ENCODE data around the gene MYEOV. TPM values are rescaled to one million over a fixed set of nuclear protein-coding genes. Genes with fewer than 3 reads are reported as not detected.

Gene MYEOV
- total RNA-seq, 1 donor from 2014 or later = not detected

GRCh38 chr11:69326622-69327219 is 32.8 kb downstream of the MYEOV start:
- no peak for DNase-seq (ENCODE audit: low spot score)

GRCh38 chr11:69327741-69328191 is 33.8 kb downstream of the MYEOV start:
- no peak overlapping the region for H3K4me3 Mint-ChIP-seq (ENCODE audit: unreplicated experiment)
- H3K9me3 Mint-ChIP-seq (ENCODE audit: unreplicated experiment) = no peaks in the 10 kb centered on the region
- H3K27ac Mint-ChIP-seq (ENCODE audit: unreplicated experiment) = no peak overlapping the region
- H3K27me3 Mint-ChIP-seq (ENCODE audit: unreplicated experiment) = peaks cover 1% of the 10 kb centered on the region
- H3K4me1 Mint-ChIP-seq (ENCODE audit: unreplicated experiment) = peaks cover 4% of the 10 kb centered on the region
- H3K36me3 Mint-ChIP-seq (ENCODE audit: low read depth, unreplicated experiment) = no peaks in the 10 kb centered on the region
- TF ChIP-seq CTCF (IDR thresholded peaks at IDR 0.05; ENCODE audit: unreplicated experiment) = no peak
- no peak for DNase-seq (ENCODE audit: low spot score)

More at GRCh38 chr11:69326622-69327219, 32.8 kb downstream of the MYEOV start:
- Mint-ChIP-seq H3K4me1 (ENCODE audit: unreplicated experiment) (peaks cover 4% of the 10 kb centered on the region), H3K9me3 (ENCODE audit: unreplicated experiment) (no peaks in the 10 kb centered on the region), H3K4me3 (ENCODE audit: unreplicated experiment) (no peak overlapping the region), H3K27ac (ENCODE audit: unreplicated experiment) (no peak overlapping the region), H3K36me3 (ENCODE audit: low read depth, unreplicated experiment) (no peaks in the 10 kb centered on the region), H3K27me3 (ENCODE audit: unreplicated experiment) (peaks cover 1% of the 10 kb centered on the region)
- TF ChIP-seq CTCF (IDR thresholded peaks at IDR 0.05; ENCODE audit: unreplicated experiment) = no peak

- no peaks in the 10 kb centered on the region for H3K36me3 Mint-ChIP-seq (ENCODE audit: low read depth, unreplicated experiment)
- DNase-seq (ENCODE audit: low spot score) = no peak
- no peak overlapping the region for H3K4me3 Mint-ChIP-seq (ENCODE audit: unreplicated experiment)
- no peaks in the 10 kb centered on the region for H3K9me3 Mint-ChIP-seq (ENCODE audit: unreplicated experiment)
- H3K4me1 Mint-ChIP-seq (ENCODE audit: unreplicated experiment) = peaks cover 4% of the 10 kb centered on the region
- H3K27me3 Mint-ChIP-seq (ENCODE audit: unreplicated experiment) = peaks cover 1% of the 10 kb centered on the region
- H3K27ac Mint-ChIP-seq (ENCODE audit: unreplicated experiment) = no peak overlapping the region
- no peak for TF ChIP-seq CTCF (IDR thresholded peaks at IDR 0.05; ENCODE audit: unreplicated experiment)
These were observed 34.3 kb downstream of the MYEOV start for GRCh38 chr11:69328231-69328630.

- no peak overlapping the region for H3K27ac Mint-ChIP-seq (ENCODE audit: unreplicated experiment)
- DNase-seq (ENCODE audit: low spot score) = no peak
- peaks cover 1% of the 10 kb centered on the region for H3K27me3 Mint-ChIP-seq (ENCODE audit: unreplicated experiment)
- H3K4me3 Mint-ChIP-seq (ENCODE audit: unreplicated experiment) = no peak overlapping the region
- H3K36me3 Mint-ChIP-seq (ENCODE audit: low read depth, unreplicated experiment) = no peaks in the 10 kb centered on the region
- no peak for TF ChIP-seq CTCF (IDR thresholded peaks at IDR 0.05; ENCODE audit: unreplicated experiment)
- H3K9me3 Mint-ChIP-seq (ENCODE audit: unreplicated experiment) = no peaks in the 10 kb centered on the region
- H3K4me1 Mint-ChIP-seq (ENCODE audit: unreplicated experiment) = peaks cover 4% of the 10 kb centered on the region
These were observed 35.6 kb downstream of the MYEOV start for GRCh38 chr11:69329581-69329980.

- H3K27ac Mint-ChIP-seq (ENCODE audit: unreplicated experiment) = no peak overlapping the region
- no peaks in the 10 kb centered on the region for H3K36me3 Mint-ChIP-seq (ENCODE audit: low read depth, unreplicated experiment)
- no peaks in the 10 kb centered on the region for H3K9me3 Mint-ChIP-seq (ENCODE audit: unreplicated experiment)
- no peak overlapping the region for H3K4me3 Mint-ChIP-seq (ENCODE audit: unreplicated experiment)
- no peak for DNase-seq (ENCODE audit: low spot score)
- peaks cover 2% of the 10 kb centered on the region for H3K27me3 Mint-ChIP-seq (ENCODE audit: unreplicated experiment)
- peaks cover 4% of the 10 kb centered on the region for H3K4me1 Mint-ChIP-seq (ENCODE audit: unreplicated experiment)
- no peak for TF ChIP-seq CTCF (IDR thresholded peaks at IDR 0.05; ENCODE audit: unreplicated experiment)
These were observed 36.4 kb downstream of the MYEOV start for GRCh38 chr11:69330330-69330729.

Data from endothelial cell (in vitro differentiated cells).